WTC11 (cell line): Measurements from ENCODE around the gene PTPN6.

Experiments
- ATF1 ChIP-seq: sonication (generic); formaldehyde crosslinking; IDR thresholded peaks from 2 replicates; pipeline ENCODE4 v1.8.1; 2023; ENCODE audit warnings: mild to moderate bottlenecking, moderate library complexity, missing genetic modification reagents
- CTCF ChIP-seq: fragments of 200-600 bp; IDR thresholded peaks from 2 replicates; pipeline ENCODE4 v1.8.0; 2022; ENCODE audit warnings: antibody characterized with exemption
- ERG ChIP-seq: fragments of 250-450 bp; sonication (Bioruptor Pico); IDR thresholded peaks from 2 replicates; pipeline ENCODE4 v1.8.0; 2021; ENCODE audit warnings: mild to moderate bottlenecking
- NFATC4 ChIP-seq: fragments of 250-450 bp; sonication (Bioruptor Pico); IDR thresholded peaks from 2 replicates; pipeline ENCODE4 v1.9.0; 2021; ENCODE audit warnings: mild to moderate bottlenecking
- NR1H2 ChIP-seq: sonication (generic); formaldehyde crosslinking; IDR thresholded peaks from 2 replicates; pipeline ENCODE4 v1.9.0; 2021; ENCODE audit warnings: mild to moderate bottlenecking, moderate library complexity, missing genetic modification reagents

DNA sequence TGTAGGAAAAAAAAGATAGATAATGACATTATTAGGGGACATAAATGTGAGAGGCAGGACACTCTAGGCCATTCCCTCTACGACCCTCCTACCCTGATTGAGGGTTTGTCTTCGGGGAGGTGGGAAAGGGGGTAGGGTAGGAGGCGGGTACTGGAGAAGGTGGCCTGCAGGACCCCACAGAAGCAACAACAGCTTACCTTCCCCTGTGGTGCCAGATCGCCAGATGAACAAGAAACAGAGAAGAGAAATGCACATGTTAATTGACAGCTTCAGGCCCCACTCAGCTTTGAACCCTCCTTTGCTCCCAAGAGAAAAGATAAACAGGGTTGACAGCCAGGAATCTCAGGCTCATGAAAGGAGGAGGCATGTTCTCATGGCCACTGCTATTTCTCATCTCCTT is 14.6 kb downstream of the PTPN6 start:
- no peak for TF ChIP-seq CTCF
- no peak for TF ChIP-seq NR1H2 (CRISPR knock-in tag)
- no peak for TF ChIP-seq NFATC4 (CRISPR knock-in tag)
- TF ChIP-seq ATF1 (CRISPR knock-in tag), result no peak
- no peak for TF ChIP-seq ERG (CRISPR knock-in tag)
